Natural killer cell (primary cell): ENCODE results near the gene SEMA3A. TPM values are rescaled to one million over a fixed set of nuclear protein-coding genes. Genes with fewer than 3 reads are reported as not detected.

Source experiments
- ATAC-seq, 3 donors: fragments of 150-1000 bp in 2 of 3; fragments of 200-7000 bp in 1 of 3; cut with Tn5 transposase; 1 replicate in 1 of 3; 2 replicates in 2 of 3; pipeline ENCODE4 v1.10.0; 2021; ENCODE audit warnings: mild to moderate bottlenecking in 2 of 3, moderate library complexity in 2 of 3
- DNase-seq, 2 donors: peaks; one replicate each; pipeline versions ENCODE4 v3.0.0 to v3.0.0-alpha.2; 2013 to 2021; ENCODE audit warnings: mixed read lengths in 1 of 2
- H3K27ac ChIP-seq: one replicate; pipeline ENCODE4 v1.5.1; 2013; ENCODE audit warnings: mild to moderate bottlenecking, low read length
- H3K27me3 ChIP-seq: one replicate; pipeline ENCODE4 v1.6.1; 2013; ENCODE audit warnings: low read length; ENCODE audit not compliant: control insufficient read depth, insufficient read depth
- H3K36me3 ChIP-seq: one replicate; pipeline ENCODE4 v1.6.1; 2013; ENCODE audit warnings: low read length; ENCODE audit not compliant: control insufficient read depth, insufficient read depth
- H3K4me1 ChIP-seq: one replicate; pipeline ENCODE4 v1.6.1; 2013; ENCODE audit warnings: low read length; ENCODE audit not compliant: control insufficient read depth, insufficient read depth
- H3K4me3 ChIP-seq: one replicate; pipeline ENCODE4 v1.5.1; 2013; ENCODE audit warnings: low read length
- H3K9me3 ChIP-seq: one replicate; pipeline ENCODE4 v1.6.1; 2013; ENCODE audit warnings: low read length; ENCODE audit not compliant: control insufficient read depth, insufficient read depth
- H3K27ac Mint-ChIP-seq, 2 donors: one replicate each; pipeline ENCODE4 v1.8.0; 2022; ENCODE audit warnings: mild to moderate bottlenecking in 2 of 2, mixed read lengths in 2 of 2, moderate library complexity in 1 of 2
- H3K27me3 Mint-ChIP-seq, 2 donors: one replicate each; pipeline ENCODE4 v1.8.0; 2022; ENCODE audit warnings: low read depth in 2 of 2, mixed read lengths in 2 of 2
- H3K36me3 Mint-ChIP-seq: one replicate; pipeline ENCODE4 v1.8.0; 2022; ENCODE audit warnings: mixed read lengths
- H3K4me1 Mint-ChIP-seq, 2 donors: one replicate each; pipeline ENCODE4 v1.8.0; 2022; ENCODE audit warnings: mixed read lengths in 2 of 2
- H3K4me3 Mint-ChIP-seq: one replicate; pipeline ENCODE4 v1.8.0; 2022; ENCODE audit warnings: mild to moderate bottlenecking, moderate library complexity, mixed read lengths
- H3K9me3 Mint-ChIP-seq, 2 donors: one replicate each; pipeline ENCODE4 v1.8.0; 2022; ENCODE audit warnings: mixed read lengths in 2 of 2
- CTCF ChIP-seq: fragments of 200-600 bp; IDR thresholded peaks from one replicate; pipeline ENCODE4 v1.8.0; 2022; ENCODE audit warnings: antibody characterized with exemption
- WGBS: methylation state at CpG from one replicate; pipeline ENCODE4 v1.1.7; 2013; ENCODE audit warnings: missing lambda C conversion rate; ENCODE audit not compliant: insufficient coverage; 5-methylcytosine and 5-hydroxymethylcytosine counted together
- intact Hi-C: fragments of 100-400 bp; cut with micrococcal nuclease; formaldehyde crosslinking; loops from one replicate; pipeline ENCODE4 v1.14.2; 2022
- total RNA-seq, 4 donors: library from RNA; stranded (reverse); fragments of 120-200 nt in 1 of 4; gene quantifications; one replicate each; pipeline versions ENCODE4 v1.2.3 to v1.2.4, GENCODE V29; 2013 to 2022

SEMA3A gene
- total RNA-seq, 3 donors from 2014 or later (not counting 1 experiment from before 2014, with no cell fraction given): 0.13 to 0.21 TPM; not detected in 1

- no peaks in the 10 kb centered on the region for H3K9me3 ChIP-seq
- H3K4me3 Mint-ChIP-seq: no peak overlapping the region
- 83% methylated on average over 5 of the region's 5 CpGs for WGBS
- TF ChIP-seq CTCF: no peak
- no peaks in the 10 kb centered on the region for H3K27me3 ChIP-seq
- no peaks in the 10 kb centered on the region for H3K27me3 Mint-ChIP-seq
- H3K27ac Mint-ChIP-seq: no peak overlapping the region
- intact Hi-C loops: no loop called here
- no peak overlapping the region for H3K4me3 ChIP-seq
- H3K4me1 ChIP-seq: no peaks in the 10 kb centered on the region
- no peak for ATAC-seq
- DNase-seq: no peak
- H3K36me3 ChIP-seq: no peaks in the 10 kb centered on the region
- no peaks in the 10 kb centered on the region for H3K36me3 Mint-ChIP-seq
- no peaks in the 10 kb centered on the region for H3K4me1 Mint-ChIP-seq
- peaks cover 4 to 6% of the 10 kb centered on the region in 2 donors for H3K9me3 Mint-ChIP-seq
- H3K27ac ChIP-seq: no peak overlapping the region
Observed at GRCh38 chr7:84022684-84023308, 171.8 kb downstream of the SEMA3A start.

DNA sequence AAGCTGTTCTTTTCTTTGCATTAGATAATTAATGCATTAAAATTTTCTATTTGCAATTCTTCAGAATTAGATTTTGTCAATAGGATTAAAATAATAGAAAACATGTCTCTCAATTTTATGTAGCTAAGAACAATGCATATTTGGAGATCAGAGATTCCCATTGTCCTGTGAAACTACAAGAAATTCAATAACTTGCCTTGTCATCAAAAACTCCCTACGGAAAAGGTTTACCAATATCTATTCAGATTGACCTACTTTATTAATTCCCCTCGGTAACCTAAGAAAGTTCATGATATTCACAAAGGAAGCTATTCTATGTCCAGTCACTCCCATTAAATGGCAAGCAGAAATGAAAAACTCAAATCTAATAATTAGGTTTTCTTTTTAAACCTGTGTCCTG is 172.6 kb downstream of the SEMA3A start:
- no peaks in the 10 kb centered on the region for H3K4me1 Mint-ChIP-seq
- H3K27ac Mint-ChIP-seq: no peak overlapping the region
- Histone ChIP-seq H3K36me3 (no peaks in the 10 kb centered on the region), H3K4me3 (no peak overlapping the region), H3K27ac (no peak overlapping the region), H3K27me3 (no peaks in the 10 kb centered on the region), H3K4me1 (no peaks in the 10 kb centered on the region), H3K9me3 (no peaks in the 10 kb centered on the region)
- WGBS: 80% methylated on average over 2 of the region's 2 CpGs
- no peaks in the 10 kb centered on the region for H3K27me3 Mint-ChIP-seq
- no peak for TF ChIP-seq CTCF
- no peak overlapping the region for H3K4me3 Mint-ChIP-seq
- H3K36me3 Mint-ChIP-seq: no peaks in the 10 kb centered on the region
- ATAC-seq: no peak
- intact Hi-C loops: no loop called here
- H3K9me3 Mint-ChIP-seq: peaks cover 4 to 5% of the 10 kb centered on the region in 2 donors
- no peak for DNase-seq

GRCh38 chr7:84021292-84021908 is 173.2 kb downstream of the SEMA3A start:
- H3K27ac Mint-ChIP-seq: no peak overlapping the region
- no peak for TF ChIP-seq CTCF
- ATAC-seq (no peak), DNase-seq (no peak)
- peaks cover 4 to 5% of the 10 kb centered on the region in 2 donors for H3K9me3 Mint-ChIP-seq
- intact Hi-C loops: no loop called here
- no peak overlapping the region for H3K27ac ChIP-seq
- H3K9me3 ChIP-seq: no peaks in the 10 kb centered on the region
- no peak overlapping the region for H3K4me3 Mint-ChIP-seq
- no peaks in the 10 kb centered on the region for H3K27me3 ChIP-seq
- no peak overlapping the region for H3K4me3 ChIP-seq
- 87% methylated on average over 5 of the region's 6 CpGs for WGBS
- no peaks in the 10 kb centered on the region for H3K36me3 ChIP-seq
- no peaks in the 10 kb centered on the region for H3K36me3 Mint-ChIP-seq
- no peaks in the 10 kb centered on the region for H3K4me1 Mint-ChIP-seq
- H3K4me1 ChIP-seq: no peaks in the 10 kb centered on the region
- no peaks in the 10 kb centered on the region for H3K27me3 Mint-ChIP-seq

GRCh38 chr7:84017651-84018050 is 176.9 kb downstream of the SEMA3A start:
- Histone ChIP-seq H3K27ac (no peak overlapping the region), H3K36me3 (no peaks in the 10 kb centered on the region), H3K9me3 (no peaks in the 10 kb centered on the region), H3K4me1 (no peaks in the 10 kb centered on the region), H3K27me3 (no peaks in the 10 kb centered on the region), H3K4me3 (no peak overlapping the region)
- no peak for TF ChIP-seq CTCF
- Mint-ChIP-seq H3K36me3 (no peaks in the 10 kb centered on the region), H3K27me3 (no peaks in the 10 kb centered on the region), H3K9me3 (peaks cover 0 to 7% of the 10 kb centered on the region in 2 donors), H3K4me1 (no peaks in the 10 kb centered on the region), H3K4me3 (no peak overlapping the region), H3K27ac (no peak overlapping the region)
- 64% methylated on average over 2 of the region's 2 CpGs for whole genome bisulfite sequencing
- DNase-seq (no peak), ATAC-seq (no peak)
- intact Hi-C loops: no loop called here
